ENCODE measurements around the gene PRCC.

Gene PRCC

GRCh38 chr1:156767101-156767878 is at the start of gene PRCC:
Gene PRCC, plus strand, starts transcription at chr1:156767535. Its CDS starts 237 bp downstream, at chr1:156767772.
- DNase-seq = peak; percentile 100

GRCh38 chr1:156721131-156721530 is 46.2 kb upstream of the PRCC start:
- DNase-seq = no peak

GRCh38 chr1:156721535-156721934 is 45.8 kb upstream of the PRCC start:
- DNase-seq = no peak

- DNase-seq = peak; percentile 90
These were observed 41.6 kb upstream of the PRCC start for GRCh38 chr1:156725683-156726280.

GRCh38 chr1:156726549-156727226 is 40.6 kb upstream of the PRCC start:
- peak; percentile 31 for DNase-seq

- no peak for DNase-seq
These were observed 39.8 kb upstream of the PRCC start for GRCh38 chr1:156727492-156727891.

- DNase-seq = peak; percentile 55
These were observed 39.3 kb upstream of the PRCC start, which contains the start of gene METTL25B for GRCh38 chr1:156727926-156728598. Gene METTL25B, plus strand, starts transcription at chr1:156728469. Its CDS starts 636 bp downstream, at chr1:156729105.

GRCh38 chr1:156728599-156729462 is 38.5 kb upstream of the PRCC start, which contains the start of gene ISG20L2:
Gene ISG20L2, minus strand, starts transcription at chr1:156728766. Its CDS starts 1,114 bp downstream, at chr1:156727652.
- peak; percentile 97 for DNase-seq

GRCh38 chr1:156733989-156734584 is 33.2 kb upstream of the PRCC start:
- no peak for DNase-seq

- no peak for DNase-seq
These were observed 28.9 kb upstream of the PRCC start for GRCh38 chr1:156738407-156738806.

GRCh38 chr1:156738916-156739315 is 28.4 kb upstream of the PRCC start:
- no peak for DNase-seq

GRCh38 chr1:156740237-156740740 is 27.0 kb upstream of the PRCC start:
- DNase-seq = no peak

GRCh38 chr1:156740741-156741480 is 26.4 kb upstream of the PRCC start, which contains the start of gene MRPL24:
Gene MRPL24, minus strand, starts transcription at chr1:156741088. Its CDS starts 2,384 bp downstream, at chr1:156738704.
- DNase-seq = peak; percentile 99

- DNase-seq = no peak
These were observed 25.8 kb upstream of the PRCC start for GRCh38 chr1:156741481-156741983.

GRCh38 chr1:156742017-156742416 is 25.3 kb upstream of the PRCC start:
- DNase-seq = no peak

GRCh38 chr1:156742801-156743200 is 24.5 kb upstream of the PRCC start:
- no peak for DNase-seq

GRCh38 chr1:156743367-156744302 is 23.7 kb upstream of the PRCC start:
- no peak for DNase-seq

GRCh38 chr1:156744344-156744743 is 23.0 kb upstream of the PRCC start:
- DNase-seq = no peak

- DNase-seq = no peak
These were observed 22.4 kb upstream of the PRCC start for GRCh38 chr1:156744786-156745419.

Measured in left hindlimb (tissue), 1 donor.